Measurements from ENCODE around the gene RAI1. TPM values are rescaled to one million over a fixed set of nuclear protein-coding genes. Genes with fewer than 3 reads are reported as not detected.
A peak's percentile ranks its signal among the peaks of the same experiment; 100 is the strongest.

The RAI1 gene
- total and polyA plus RNA-seq, 2 of the 8 experiments (the other 6 are each of a cell fraction or from before 2014, with no cell fraction given) = 0.39 to 1.2 TPM

GRCh38 chr17:17816240-17816814 lies 135.1 kb downstream of the RAI1 start:
- H4K91ac ChIP-seq (replicated peaks; ENCODE audit: insufficient read length, low read length) = no peak overlapping the region
- no peaks in the 10 kb centered on the region for H3K9me3 ChIP-seq (ENCODE audit: insufficient read depth in 2 of 2, low read depth in 1 of 2, low read length in 1 of 2)
- peaks cover 23 to 41% of the 10 kb centered on the region in 2 experiments for H4K20me1 ChIP-seq (replicated peaks in 1 of 2; ENCODE audit: control insufficient read depth in 1 of 2, insufficient read depth in 2 of 2, low read length in 2 of 2)
- no peak overlapping the region for H3K56ac ChIP-seq (replicated peaks; ENCODE audit: insufficient read length, low read depth, low read length)
- H2BK12ac ChIP-seq (ENCODE audit: low read depth, low read length) = no peak overlapping the region
- 92% methylated on average over 18 of the region's 22 CpGs; no CpG with 5 or more reads in 1 of the 2 experiments for WGBS, 2 experiments (ENCODE audit: extremely low coverage in 1 of 2, insufficient coverage in 1 of 2, insufficient read length in 1 of 2, insufficient replicate concordance in 2 of 2, low coverage in 1 of 2, low lambda C conversion rate in 2 of 2, missing lambda C conversion rate in 1 of 2)
- H3K27ac ChIP-seq (ENCODE audit: low read depth, low read length) = no peak overlapping the region
- no peak overlapping the region for H2BK20ac ChIP-seq (ENCODE audit: low read length)
- H3K14ac ChIP-seq (ENCODE audit: insufficient read length) = no peak overlapping the region
- H2BK15ac ChIP-seq (ENCODE audit: low read length) = no peak overlapping the region
- no peak overlapping the region for H3K4me2 ChIP-seq (ENCODE audit: insufficient read depth in 1 of 2, low read depth in 2 of 2, low read length in 2 of 2)
- peaks cover 0 to 10% of the 10 kb centered on the region in 2 experiments; a peak in 1 of 4 replicates for H3K79me2 ChIP-seq (ENCODE audit: control insufficient read depth in 1 of 2, insufficient read depth in 2 of 2, low read length in 2 of 2)
- H3K9ac ChIP-seq (replicated peaks in 1 of 4; ENCODE audit: extremely low read depth in 1 of 4, low read depth in 3 of 4, low read length in 3 of 4) = 0 out of 7 replicates have a peak overlapping the region, but pooled peaks of 2 of the 4 experiments have one; percentile 4 to 19
- no peak overlapping the region; the same call in 1 of the 2 replicates for H4K8ac ChIP-seq (ENCODE audit: extremely low read depth, insufficient read depth, low read length)
- no peak overlapping the region for H4K5ac ChIP-seq (ENCODE audit: insufficient read length, low read depth, low read length)
- peaks cover 23 to 60% (median 42%) of the 10 kb centered on the region in 4 experiments; a peak in 7 of 8 replicates for H3K36me3 ChIP-seq (ENCODE audit: control insufficient read depth in 2 of 4, insufficient read depth in 4 of 4, low read length in 3 of 4)
- no peak overlapping the region for H2AFZ ChIP-seq (ENCODE audit: low read length)
- no peak overlapping the region for H3K4me3 ChIP-seq (ENCODE audit: extremely low read depth in 1 of 4, insufficient read depth in 2 of 4, low read depth in 3 of 4, low read length in 4 of 4)
- H2BK5ac ChIP-seq (ENCODE audit: low read depth, low read length) = no peak overlapping the region; the same call in 1 of the 2 replicates
- H2BK120ac ChIP-seq (replicated peaks; ENCODE audit: low read depth, low read length) = no peak overlapping the region
- peaks cover 19% of the 10 kb centered on the region for H3K79me1 ChIP-seq (ENCODE audit: low read depth, low read length)
- H3K18ac ChIP-seq (ENCODE audit: extremely low read depth, low read length) = no peak overlapping the region
- no peak overlapping the region for H3K4ac ChIP-seq (replicated peaks; ENCODE audit: insufficient read length, low read depth, low read length)
- ChIA-PET CTCF (ENCODE audit: partially characterized antibody) (interaction anchor here (0.6 to 18.1 kb wide), 6 partner anchors 10 to 87 kb away, joined by 3 to 375 read pairs (median 4); no protein-coding TSS in a partner anchor), POLR2A (ENCODE audit: partially characterized antibody) (interaction anchor here (0.8 to 24.7 kb wide), 2 partner anchors 14 to 31 kb away, joined by 3 to 532 read pairs; partner anchors contain the start of gene SREBF1)
- no peaks in the 10 kb centered on the region; the same call in 1 of the 2 replicates for H3K23me2 ChIP-seq (ENCODE audit: low read depth, low read length)
- peaks cover 0 to 19% (median 9%) of the 10 kb centered on the region in 4 experiments; a peak in 6 of 7 replicates for H3K4me1 ChIP-seq (replicated peaks in 1 of 4; ENCODE audit: control insufficient read depth in 3 of 4, insufficient read depth in 4 of 4, low read length in 3 of 4)
- no peaks in the 10 kb centered on the region for H3K27me3 ChIP-seq (replicated peaks in 1 of 4; ENCODE audit: control insufficient read depth in 3 of 4, extremely low read depth in 1 of 4, insufficient read depth in 3 of 4, low read length in 3 of 4)
- no peak overlapping the region for H2AK5ac ChIP-seq (ENCODE audit: low read depth, low read length)
- H3K23ac ChIP-seq (ENCODE audit: insufficient read length) = no peak overlapping the region
- DNase-seq (ENCODE audit: low read depth in 1 of 2, low spot score in 2 of 2) (no peak), FAIRE-seq (no peak)
- TF ChIP-seq POU5F1 (IDR thresholded peaks at IDR 0.05; ENCODE audit: low read depth, low read length) = no peak
- TF ChIP-seq HDAC6 (IDR thresholded peaks at IDR 0.05; ENCODE audit: low read depth, low read length) = no peak
- TF ChIP-seq BRCA1 (IDR thresholded peaks at IDR 0.05; ENCODE audit: low read depth, low read length) = no peak
- no peak for TF ChIP-seq EZH2 (IDR thresholded peaks at IDR 0.05; ENCODE audit: low read depth, low read length, severe bottlenecking)
- TF ChIP-seq EGR1 (IDR thresholded peaks at IDR 0.05; ENCODE audit: borderline replicate concordance, low read depth, low read length) = no peak

All from H1 (cell line).